ENCODE measurements around the gene ADA. TPM values are rescaled to one million over a fixed set of nuclear protein-coding genes. Genes with fewer than 3 reads are reported as not detected.

ADA gene
- total RNA-seq, 5 donors from 2014 or later (not counting 1 experiment from before 2014, with no cell fraction given): 21.9 to 42.1 (median 33.3) TPM

DNA sequence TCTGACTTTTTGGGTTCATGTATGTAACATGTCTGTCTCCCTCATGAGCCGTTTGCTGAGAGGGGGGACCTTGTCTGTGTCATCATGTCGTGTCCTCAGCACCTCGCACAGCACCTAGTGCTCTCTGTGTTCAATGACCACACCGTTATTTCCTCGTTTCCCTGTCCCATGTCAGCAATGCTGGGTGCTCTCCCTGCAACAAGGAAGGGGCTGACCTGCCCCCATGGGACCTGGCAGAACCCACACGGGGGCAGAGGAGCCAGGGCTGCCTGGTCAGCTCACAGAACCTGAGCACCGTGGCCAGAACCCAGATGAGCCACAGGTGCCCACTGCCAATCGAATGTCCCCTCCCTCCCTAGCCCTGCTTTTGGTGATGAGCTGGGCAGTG is 7.3 kb downstream of the ADA start:
- no peaks in the 10 kb centered on the region for H3K27me3 Mint-ChIP-seq
- H3K4me1 Mint-ChIP-seq: peaks cover 76 to 90% (median 88%) of the 10 kb centered on the region in 3 donors
- peaks cover 8% of the 10 kb centered on the region for H3K36me3 Mint-ChIP-seq
- Histone ChIP-seq H3K4me3 (ENCODE audit: control insufficient read depth in 1 of 2, extremely low read depth in 1 of 2, low read length in 1 of 2) (peak overlapping the region in 1 of 2 donors; percentile 41), H3K9me3 (no peaks in the 10 kb centered on the region), H3K4me1 (ENCODE audit: control insufficient read depth in 1 of 2, extremely low read depth in 1 of 2, insufficient read depth in 2 of 2, low read length in 2 of 2) (peaks cover 57 to 90% of the 10 kb centered on the region in 2 experiments), H3K36me3 (ENCODE audit: control insufficient read depth in 2 of 2, extremely low read depth in 1 of 2, insufficient read depth in 1 of 2, low read length in 1 of 2) (peaks cover 0 to 4% of the 10 kb centered on the region in 2 donors), H3K27ac (ENCODE audit: low read length) (peak overlapping the region; percentile 91), H3K27me3 (replicated peaks in 1 of 2; ENCODE audit: control insufficient read depth in 2 of 2, extremely low read depth in 1 of 2, insufficient read depth in 2 of 2, low read length in 1 of 2) (no peaks in the 10 kb centered on the region)
- whole genome bisulfite sequencing (ENCODE audit: insufficient coverage): 41% methylated on average over 8 of the region's 8 CpGs
- H3K27ac Mint-ChIP-seq: peak overlapping the region; percentile 94 to 99
- peak in 3 of 35 experiments; percentile 11 to 46 (median 19) for DNase-seq
- no peaks in the 10 kb centered on the region for H3K9me3 Mint-ChIP-seq
- CTCF ChIA-PET: interaction anchor here (0.5 to 1.3 kb wide), 6 partner anchors 9 to 427 kb away, joined by 3 to 6 read pairs (median 4); no protein-coding TSS in a partner anchor
- ATAC-seq (replicated peaks in 1 of 4): no peak
- POLR2A ChIA-PET: interaction anchor here in 1 of 2 donors (0.6 kb wide), 1 partner anchor 425 kb away, joined by 4 read pairs; no protein-coding TSS in a partner anchor
- H3K4me3 Mint-ChIP-seq: peak overlapping the region; percentile 28 to 86 (median 44)

DNA sequence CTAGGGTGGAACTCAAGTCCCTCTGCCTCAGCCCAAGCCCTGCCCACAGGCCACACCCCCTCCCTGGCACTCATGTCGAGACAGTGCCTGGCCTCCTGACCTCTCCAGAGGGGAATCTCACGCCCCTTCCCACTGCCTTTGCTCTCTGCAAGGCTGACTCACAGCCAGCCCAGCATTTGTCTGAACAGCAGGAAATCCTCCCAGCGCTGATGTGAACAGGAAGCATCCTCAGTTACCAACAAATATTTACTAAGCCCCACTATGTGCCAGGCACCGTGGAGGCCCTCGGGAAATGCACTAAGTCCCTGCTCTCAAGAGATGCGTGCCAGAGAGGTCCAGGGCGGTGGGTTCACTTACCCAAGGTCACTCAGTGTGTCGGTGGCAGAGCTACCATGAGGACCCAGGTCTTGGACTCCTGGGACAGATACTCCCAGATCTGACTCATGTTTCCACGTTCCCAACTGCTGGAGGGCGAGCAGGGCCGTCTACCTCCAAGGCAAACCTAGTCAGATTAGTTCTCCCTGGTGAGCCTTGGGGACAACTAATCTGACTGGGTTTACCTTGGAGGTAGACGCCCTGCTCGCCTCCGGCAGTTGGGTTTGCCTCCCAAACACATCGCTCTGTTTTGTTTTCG is 7.8 kb downstream of the ADA start:
- CTCF ChIA-PET: interaction anchor here (0.7 to 1.3 kb wide), 4 partner anchors 9 to 426 kb away, joined by 3 to 5 read pairs (median 3); no protein-coding TSS in a partner anchor
- 27% methylated on average over 10 of the region's 16 CpGs for WGBS (ENCODE audit: insufficient coverage)
- Mint-ChIP-seq H3K9me3 (no peaks in the 10 kb centered on the region), H3K4me3 (peak overlapping the region; percentile 28 to 86 (median 29)), H3K4me1 (peaks cover 73 to 89% (median 88%) of the 10 kb centered on the region in 3 donors), H3K36me3 (peaks cover 13% of the 10 kb centered on the region), H3K27me3 (no peaks in the 10 kb centered on the region), H3K27ac (peak overlapping the region; percentile 94 to 99)
- Histone ChIP-seq H3K4me1 (ENCODE audit: control insufficient read depth in 1 of 2, extremely low read depth in 1 of 2, insufficient read depth in 2 of 2, low read length in 2 of 2) (peaks cover 52 to 85% of the 10 kb centered on the region in 2 experiments), H3K4me3 (ENCODE audit: control insufficient read depth in 1 of 2, extremely low read depth in 1 of 2, low read length in 1 of 2) (no peak overlapping the region), H3K27me3 (replicated peaks in 1 of 2; ENCODE audit: control insufficient read depth in 2 of 2, extremely low read depth in 1 of 2, insufficient read depth in 2 of 2, low read length in 1 of 2) (no peaks in the 10 kb centered on the region), H3K27ac (ENCODE audit: low read length) (peak overlapping the region; percentile 91), H3K36me3 (ENCODE audit: control insufficient read depth in 2 of 2, extremely low read depth in 1 of 2, insufficient read depth in 1 of 2, low read length in 1 of 2) (peaks cover 4 to 7% of the 10 kb centered on the region in 2 donors), H3K9me3 (no peaks in the 10 kb centered on the region)
- DNase-seq (peak in 32 of 35 experiments; percentile 12 to 77 (median 42)), ATAC-seq (replicated peaks in 1 of 4) (peak; percentile 41 to 54 (median 44))
- POLR2A ChIA-PET: interaction anchor here in 1 of 2 donors (1.0 kb wide), 1 partner anchor 123 kb away, joined by 3 read pairs; no protein-coding TSS in a partner anchor

DNA sequence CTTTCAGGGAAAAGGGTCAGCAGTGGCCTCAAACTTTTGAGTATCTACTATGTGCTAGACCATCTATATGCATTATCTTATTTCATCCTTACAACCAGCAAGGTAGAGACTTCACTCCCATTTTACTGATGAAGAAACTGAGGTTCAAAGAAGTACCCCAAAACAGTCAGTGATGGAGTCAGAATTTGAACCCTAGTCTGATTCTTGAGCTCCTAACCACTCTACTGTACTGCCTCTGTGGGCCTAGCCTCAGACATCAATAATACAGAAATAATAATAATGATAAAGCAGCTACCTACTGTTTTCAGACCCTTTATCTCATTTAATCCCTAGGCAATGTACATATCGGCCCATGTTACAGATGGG is 8.4 kb downstream of the ADA start:
- H3K27ac Mint-ChIP-seq: peak overlapping the region; percentile 94 to 99
- Histone ChIP-seq H3K27me3 (replicated peaks in 1 of 2; ENCODE audit: control insufficient read depth in 2 of 2, extremely low read depth in 1 of 2, insufficient read depth in 2 of 2, low read length in 1 of 2) (no peaks in the 10 kb centered on the region), H3K9me3 (no peaks in the 10 kb centered on the region), H3K4me3 (ENCODE audit: control insufficient read depth in 1 of 2, extremely low read depth in 1 of 2, low read length in 1 of 2) (peak overlapping the region in 1 of 2 donors; percentile 33), H3K4me1 (ENCODE audit: control insufficient read depth in 1 of 2, extremely low read depth in 1 of 2, insufficient read depth in 2 of 2, low read length in 2 of 2) (peaks cover 46 to 79% of the 10 kb centered on the region in 2 experiments), H3K36me3 (ENCODE audit: control insufficient read depth in 2 of 2, extremely low read depth in 1 of 2, insufficient read depth in 1 of 2, low read length in 1 of 2) (peaks cover 4 to 7% of the 10 kb centered on the region in 2 donors), H3K27ac (ENCODE audit: low read length) (peak overlapping the region; percentile 91)
- WGBS (ENCODE audit: insufficient coverage): no CpG with 5 or more reads among the region's 1 CpG
- no peaks in the 10 kb centered on the region for H3K9me3 Mint-ChIP-seq
- no peak for DNase-seq
- POLR2A ChIA-PET: interaction anchor here (0.8 to 1.0 kb wide), 2 partner anchors 121 to 122 kb away, joined by 3 read pairs; partner anchors contain the start of gene SERINC3 (in 1 of the 2)
- H3K4me1 Mint-ChIP-seq: peaks cover 68 to 86% (median 84%) of the 10 kb centered on the region in 3 donors
- peaks cover 16% of the 10 kb centered on the region for H3K36me3 Mint-ChIP-seq
- no peaks in the 10 kb centered on the region for H3K27me3 Mint-ChIP-seq
- no peak for ATAC-seq (replicated peaks in 1 of 4)
- CTCF ChIA-PET: interaction anchor here (0.5 to 1.2 kb wide), 5 partner anchors 8 to 352 kb away, joined by 3 to 5 read pairs (median 3); no protein-coding TSS in a partner anchor
- H3K4me3 Mint-ChIP-seq: peak overlapping the region; percentile 29 to 86 (median 58)

DNA sequence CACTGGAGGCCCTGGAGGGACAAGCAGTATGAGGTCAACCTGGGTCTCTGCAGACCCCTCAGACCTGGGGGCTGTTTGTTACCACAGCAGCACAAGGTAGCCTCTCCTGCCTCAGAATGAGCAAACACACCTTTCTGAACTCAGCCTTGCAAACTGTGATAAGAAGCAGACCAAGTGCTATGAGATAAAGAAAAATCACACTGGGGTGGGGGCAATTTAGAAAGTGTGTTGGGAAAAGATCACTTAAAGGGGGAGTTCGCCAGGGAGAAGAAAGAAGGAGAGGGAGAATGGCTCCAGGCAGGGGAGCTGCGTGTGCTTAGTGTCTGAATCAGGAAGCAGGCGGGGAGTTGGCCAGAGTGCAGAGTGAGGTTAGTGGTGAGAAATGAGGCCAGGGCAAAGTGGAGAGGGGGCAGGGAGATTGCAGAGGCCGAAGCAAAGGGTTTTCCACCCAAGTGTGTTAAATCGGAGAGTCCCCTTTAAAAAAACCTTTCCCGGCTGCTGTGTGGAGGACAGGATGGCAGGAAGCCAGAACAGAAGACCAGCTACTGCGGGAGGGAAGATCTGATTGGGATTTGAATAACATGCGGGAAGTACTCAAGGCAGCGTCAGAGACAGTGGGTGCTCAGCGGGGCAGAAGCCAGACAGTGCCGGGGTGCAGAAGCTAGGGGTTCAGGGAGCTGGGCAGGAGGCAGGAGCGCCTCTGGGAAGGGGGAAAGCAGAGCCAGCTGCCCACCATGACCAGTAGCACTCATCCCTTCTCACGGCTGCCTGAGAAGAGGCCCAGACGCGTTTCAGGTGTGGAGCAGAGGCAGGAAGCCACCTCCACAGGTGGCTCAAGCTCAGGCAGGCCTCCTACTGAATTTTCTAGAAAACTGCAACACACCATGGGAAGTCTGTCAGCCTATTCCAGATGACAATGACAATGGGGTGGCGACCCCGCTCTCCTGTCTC is 9.0 kb downstream of the ADA start:
- Mint-ChIP-seq H3K27me3 (no peaks in the 10 kb centered on the region), H3K9me3 (no peaks in the 10 kb centered on the region), H3K4me3 (peak overlapping the region; percentile 29 to 86 (median 58)), H3K27ac (peak overlapping the region; percentile 94 to 99), H3K36me3 (peaks cover 16% of the 10 kb centered on the region), H3K4me1 (peaks cover 64 to 80% (median 78%) of the 10 kb centered on the region in 3 donors)
- ChIA-PET CTCF (interaction anchor here (0.5 to 1.2 kb wide), 7 partner anchors 8 to 1186 kb away, joined by 3 to 5 read pairs (median 3); no protein-coding TSS in a partner anchor), POLR2A (interaction anchor here (0.7 to 1.0 kb wide), 4 partner anchors 9 to 122 kb away, joined by 3 to 5 read pairs (median 3); partner anchors contain the start of gene SERINC3 (in 1 of the 2))
- no peaks in the 10 kb centered on the region for H3K27me3 ChIP-seq (replicated peaks in 1 of 2; ENCODE audit: control insufficient read depth in 2 of 2, extremely low read depth in 1 of 2, insufficient read depth in 2 of 2, low read length in 1 of 2)
- WGBS (ENCODE audit: insufficient coverage): 14% methylated on average over 10 of the region's 17 CpGs
- DNase-seq (peak in 17 of 35 experiments; percentile 16 to 62 (median 30)), ATAC-seq (replicated peaks in 1 of 4) (peak; percentile 22 to 41 (median 36))
- H3K36me3 ChIP-seq (ENCODE audit: control insufficient read depth in 2 of 2, extremely low read depth in 1 of 2, insufficient read depth in 1 of 2, low read length in 1 of 2): peaks cover 8 to 11% of the 10 kb centered on the region in 2 donors
- H3K4me1 ChIP-seq (ENCODE audit: control insufficient read depth in 1 of 2, extremely low read depth in 1 of 2, insufficient read depth in 2 of 2, low read length in 2 of 2): peaks cover 41 to 73% of the 10 kb centered on the region in 2 experiments
- no peaks in the 10 kb centered on the region for H3K9me3 ChIP-seq
- peak overlapping the region; percentile 21 to 33 for H3K4me3 ChIP-seq (ENCODE audit: control insufficient read depth in 1 of 2, extremely low read depth in 1 of 2, low read length in 1 of 2)
- H3K27ac ChIP-seq (ENCODE audit: low read length): peak overlapping the region; percentile 91

DNA sequence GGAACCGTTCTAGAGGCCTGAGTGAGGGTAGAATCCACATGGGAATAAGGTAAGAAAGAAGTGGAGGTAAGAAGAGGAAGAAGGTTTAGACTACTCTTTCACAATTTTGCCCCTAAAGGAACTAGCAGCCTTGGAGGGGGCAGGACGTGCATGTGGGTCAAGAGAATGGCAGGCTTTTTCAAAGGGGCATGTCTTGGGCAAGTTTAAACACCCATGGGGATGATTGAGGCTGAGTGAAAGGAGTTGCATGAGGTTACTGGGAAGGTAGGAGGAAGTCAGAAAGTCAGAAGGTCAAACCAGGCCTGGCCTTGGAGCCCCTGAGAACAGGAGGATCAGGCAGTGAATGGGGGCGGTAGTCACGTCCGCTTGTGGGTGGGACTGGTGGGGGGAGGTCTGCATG is 10.2 kb downstream of the ADA start:
- POLR2A ChIA-PET: no interaction called here
- Mint-ChIP-seq H3K9me3 (no peaks in the 10 kb centered on the region), H3K36me3 (peaks cover 22% of the 10 kb centered on the region), H3K4me3 (peak overlapping the region in 1 of 3 donors; percentile 86), H3K4me1 (peaks cover 53 to 68% (median 66%) of the 10 kb centered on the region in 3 donors), H3K27ac (peak overlapping the region; percentile 94 to 99), H3K27me3 (no peaks in the 10 kb centered on the region)
- Histone ChIP-seq H3K36me3 (ENCODE audit: control insufficient read depth in 2 of 2, extremely low read depth in 1 of 2, insufficient read depth in 1 of 2, low read length in 1 of 2) (peaks cover 12 to 13% of the 10 kb centered on the region in 2 donors), H3K27ac (ENCODE audit: low read length) (peak overlapping the region; percentile 3), H3K4me1 (ENCODE audit: control insufficient read depth in 1 of 2, extremely low read depth in 1 of 2, insufficient read depth in 2 of 2, low read length in 2 of 2) (peaks cover 33 to 61% of the 10 kb centered on the region in 2 experiments), H3K4me3 (ENCODE audit: control insufficient read depth in 1 of 2, extremely low read depth in 1 of 2, low read length in 1 of 2) (no peak overlapping the region), H3K27me3 (replicated peaks in 1 of 2; ENCODE audit: control insufficient read depth in 2 of 2, extremely low read depth in 1 of 2, insufficient read depth in 2 of 2, low read length in 1 of 2) (no peaks in the 10 kb centered on the region), H3K9me3 (no peaks in the 10 kb centered on the region)
- ATAC-seq (replicated peaks in 1 of 4) (no peak), DNase-seq (no peak)
- WGBS (ENCODE audit: insufficient coverage): 83% methylated on average over 1 of the region's 5 CpGs
- CTCF ChIA-PET: no interaction called here

All from T-cell (primary cell).